ENCODE results near the gene TRIM25.

- TF ChIP-seq ZNF274 (IDR thresholded peaks at IDR 0.05; ENCODE audit: low read length) (no peak), ZNF274 (tag by site-specific recombination; IDR thresholded peaks at IDR 0.05; ENCODE audit: borderline replicate concordance) (no peak), CTCF (tag by site-specific recombination; IDR thresholded peaks at IDR 0.05) (no peak)
Observed at GRCh38 chr17:56930739-56931337, 17.0 kb upstream of the TRIM25 start.
